ENCODE results near the gene ENPP7. TPM values are rescaled to one million over a fixed set of nuclear protein-coding genes. Genes with fewer than 3 reads are reported as not detected.

The ENPP7 gene
- total RNA-seq, 4 donors from 2014 or later = not detected

DNA sequence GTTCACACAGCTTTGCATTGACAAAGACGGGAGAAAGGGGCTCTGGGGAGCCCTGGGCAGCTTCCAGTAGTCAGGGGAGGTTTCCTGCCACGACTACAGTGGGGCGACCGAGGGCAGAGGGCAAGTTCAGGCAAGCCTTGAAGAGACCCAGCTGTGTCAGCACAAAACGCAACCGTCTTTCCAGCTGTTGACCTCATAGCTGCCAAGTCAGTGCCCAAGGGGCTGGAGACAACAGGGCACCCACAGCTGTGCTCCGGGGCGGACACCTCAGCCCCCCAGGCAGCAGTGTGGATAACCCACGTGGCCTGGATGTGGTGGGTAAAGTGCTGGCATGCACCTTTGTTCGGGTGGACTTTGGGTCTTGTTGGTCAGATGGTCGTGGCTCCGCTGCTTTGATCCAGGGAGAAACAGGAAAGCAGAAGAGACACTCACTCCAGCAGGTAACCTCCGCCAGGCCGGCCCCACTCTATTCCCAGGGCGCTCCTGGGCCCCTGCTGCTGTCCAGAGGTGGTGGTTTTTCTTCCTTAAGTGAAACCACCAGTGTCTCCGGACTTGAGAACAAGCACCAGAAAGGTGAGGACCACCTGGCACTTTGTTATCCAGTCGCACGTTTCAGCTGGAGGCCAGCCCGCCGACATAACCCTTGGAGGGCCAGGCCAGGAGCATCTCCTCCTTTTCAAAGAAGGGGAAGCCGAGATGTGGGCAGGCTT, 29.6 kb downstream of the ENPP7 start:
- no peaks in the 10 kb centered on the region for H3K4me1 ChIP-seq
- no peaks in the 10 kb centered on the region for H3K9me3 ChIP-seq
- 86% methylated on average over 15 of the region's 21 CpGs for WGBS
- no peaks in the 10 kb centered on the region for H3K36me3 ChIP-seq
- intact Hi-C loops (cut with DNase I) = no loop called here
- no peak overlapping the region for H3K4me3 ChIP-seq
- no peak overlapping the region for H3K27ac ChIP-seq (replicated peaks in 1 of 4)
- peaks cover 0 to 42% (median 0%) of the 10 kb centered on the region in 4 donors for H3K27me3 ChIP-seq
- no peak for DNase-seq (ENCODE audit: extremely low spot score)
- no peak for TF ChIP-seq EP300 (IDR thresholded peaks at IDR 0.05)
- no peak for TF ChIP-seq POLR2AphosphoS5 (IDR thresholded peaks at IDR 0.05)
- TF ChIP-seq, protein P1, sequence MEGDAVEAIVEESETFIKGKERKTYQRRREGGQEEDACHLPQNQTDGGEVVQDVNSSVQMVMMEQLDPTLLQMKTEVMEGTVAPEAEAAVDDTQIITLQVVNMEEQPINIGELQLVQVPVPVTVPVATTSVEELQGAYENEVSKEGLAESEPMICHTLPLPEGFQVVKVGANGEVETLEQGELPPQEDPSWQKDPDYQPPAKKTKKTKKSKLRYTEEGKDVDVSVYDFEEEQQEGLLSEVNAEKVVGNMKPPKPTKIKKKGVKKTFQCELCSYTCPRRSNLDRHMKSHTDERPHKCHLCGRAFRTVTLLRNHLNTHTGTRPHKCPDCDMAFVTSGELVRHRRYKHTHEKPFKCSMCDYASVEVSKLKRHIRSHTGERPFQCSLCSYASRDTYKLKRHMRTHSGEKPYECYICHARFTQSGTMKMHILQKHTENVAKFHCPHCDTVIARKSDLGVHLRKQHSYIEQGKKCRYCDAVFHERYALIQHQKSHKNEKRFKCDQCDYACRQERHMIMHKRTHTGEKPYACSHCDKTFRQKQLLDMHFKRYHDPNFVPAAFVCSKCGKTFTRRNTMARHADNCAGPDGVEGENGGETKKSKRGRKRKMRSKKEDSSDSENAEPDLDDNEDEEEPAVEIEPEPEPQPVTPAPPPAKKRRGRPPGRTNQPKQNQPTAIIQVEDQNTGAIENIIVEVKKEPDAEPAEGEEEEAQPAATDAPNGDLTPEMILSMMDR (IDR thresholded peaks at IDR 0.05) = no peak
- TF ChIP-seq POLR2A (IDR thresholded peaks at IDR 0.05; ENCODE audit: low read depth) = no peak

DNA sequence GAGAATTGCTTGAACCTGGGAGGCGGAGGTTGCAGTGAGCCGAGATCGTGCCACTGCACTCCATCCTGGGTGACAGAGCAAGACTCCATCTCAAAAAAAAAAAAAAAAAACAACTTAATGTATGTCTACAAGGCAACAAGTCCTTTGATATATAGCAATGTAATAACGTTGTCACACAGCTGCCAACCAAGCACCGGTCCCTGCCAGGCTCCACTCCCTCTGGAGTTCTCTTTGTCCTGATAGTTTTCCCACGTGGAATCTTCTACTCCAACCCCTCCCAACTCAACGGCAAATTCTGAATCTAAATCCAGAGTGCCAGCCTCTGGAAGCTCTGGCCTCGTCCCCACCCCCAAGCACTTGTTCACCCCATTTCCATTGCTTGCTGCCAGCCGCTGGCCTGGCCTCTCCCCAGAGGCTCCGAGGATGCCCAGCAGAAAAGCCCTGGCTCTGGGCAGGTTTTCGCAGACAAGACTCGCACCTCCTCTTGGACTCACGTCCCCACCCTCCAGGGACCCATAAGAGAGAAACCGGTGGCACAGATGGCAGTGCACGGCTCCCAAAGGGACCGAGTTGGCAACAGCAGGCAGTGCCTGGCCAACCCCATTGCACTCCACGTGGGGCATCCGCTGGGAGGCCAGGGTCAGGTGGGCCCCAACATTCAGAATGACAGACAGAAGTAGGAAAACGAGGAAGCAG, 31.3 kb downstream of the ENPP7 start:
- Histone ChIP-seq H3K27me3 (peaks cover 0 to 38% (median 0%) of the 10 kb centered on the region in 4 donors), H3K27ac (replicated peaks in 1 of 4) (no peak overlapping the region), H3K9me3 (no peaks in the 10 kb centered on the region), H3K36me3 (no peaks in the 10 kb centered on the region), H3K4me3 (no peak overlapping the region), H3K4me1 (no peaks in the 10 kb centered on the region)
- DNase-seq (ENCODE audit: extremely low spot score) = no peak
- intact Hi-C loops (cut with DNase I) = no loop called here
- TF ChIP-seq EP300 (IDR thresholded peaks at IDR 0.05) = no peak
- TF ChIP-seq POLR2AphosphoS5 (IDR thresholded peaks at IDR 0.05) = no peak
- TF ChIP-seq POLR2A (IDR thresholded peaks at IDR 0.05; ENCODE audit: low read depth) = no peak
- TF ChIP-seq, protein P1 (IDR thresholded peaks at IDR 0.05) = no peak
- WGBS = 84% methylated on average over 19 of the region's 19 CpGs

DNA sequence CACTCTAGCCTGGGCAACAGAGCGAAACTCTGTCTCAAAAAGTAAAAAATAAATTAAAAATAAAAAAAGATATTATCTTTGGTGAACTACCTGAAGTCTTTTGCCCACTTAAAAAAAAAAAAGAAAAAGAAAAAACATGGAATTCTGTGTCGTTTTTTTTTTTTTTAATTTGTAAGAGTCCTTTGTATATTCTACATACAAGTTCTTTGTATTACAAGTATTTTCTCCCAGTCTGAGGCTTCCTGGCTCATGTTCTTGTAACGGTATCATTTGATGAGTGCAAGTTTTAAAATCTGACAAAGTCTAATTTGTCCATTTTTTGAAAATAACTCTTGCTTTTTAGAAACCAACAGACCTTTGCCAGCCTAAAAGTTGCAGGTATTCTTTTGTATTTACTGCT, 35.0 kb downstream of the ENPP7 start:
- H3K36me3 ChIP-seq = no peaks in the 10 kb centered on the region
- H3K4me1 ChIP-seq = no peaks in the 10 kb centered on the region
- intact Hi-C loops (cut with DNase I) = no loop called here
- 87% methylated on average over 3 of the region's 3 CpGs for WGBS
- H3K27ac ChIP-seq (replicated peaks in 1 of 4) = no peak overlapping the region
- H3K4me3 ChIP-seq = no peak overlapping the region
- DNase-seq (ENCODE audit: extremely low spot score) = no peak
- H3K9me3 ChIP-seq = no peaks in the 10 kb centered on the region
- peaks cover 0 to 49% (median 0%) of the 10 kb centered on the region in 4 donors for H3K27me3 ChIP-seq
- TF ChIP-seq, protein P1 (IDR thresholded peaks at IDR 0.05) = no peak

DNA sequence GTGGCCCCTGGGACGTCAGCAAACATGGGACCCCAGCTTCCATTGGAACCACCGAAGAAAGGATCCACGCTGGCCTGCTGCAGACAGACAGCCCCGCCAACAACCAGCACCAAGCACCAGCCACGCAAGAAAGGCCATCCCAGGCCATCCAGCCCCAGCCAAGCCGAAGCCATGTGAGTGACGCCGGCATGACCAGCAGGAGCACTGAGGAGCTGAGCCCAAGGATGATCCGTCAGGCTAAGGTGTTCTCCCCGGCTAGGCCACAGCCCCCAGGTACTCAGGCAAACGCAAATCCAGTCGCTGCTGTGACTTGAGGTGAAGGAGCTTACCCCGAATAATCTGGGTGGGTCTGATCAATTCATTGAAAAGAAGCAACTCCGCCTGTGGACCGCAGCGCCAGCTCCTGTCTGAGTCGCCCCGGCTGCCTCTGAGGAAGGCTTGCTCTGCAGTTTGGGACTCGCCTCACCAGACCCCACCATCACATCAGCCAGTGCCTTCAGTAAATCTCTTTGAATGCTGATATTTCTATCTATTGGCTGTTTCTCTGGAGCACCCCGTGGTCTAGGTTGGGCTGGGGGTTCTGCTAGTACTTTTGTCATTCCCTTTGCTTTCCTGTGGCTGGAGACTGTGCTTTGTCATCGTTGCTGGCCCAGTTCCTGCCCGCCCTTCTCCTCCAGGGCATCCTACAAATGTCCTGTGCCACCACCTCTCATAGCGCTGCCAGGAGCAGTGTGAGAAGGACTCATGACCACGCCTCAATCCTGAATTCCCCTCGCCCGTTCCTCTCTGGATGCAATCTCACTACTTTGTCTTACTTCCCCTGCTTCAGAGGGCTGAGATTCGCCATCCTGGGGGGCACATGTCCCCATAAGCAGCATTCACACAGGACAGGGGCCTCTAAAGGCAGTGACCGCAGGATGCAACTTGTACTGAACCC, 39.1 kb downstream of the ENPP7 start:
- Histone ChIP-seq H3K27ac (replicated peaks in 1 of 4) (no peak overlapping the region), H3K4me3 (no peak overlapping the region), H3K27me3 (peaks cover 0 to 79% (median under 1%) of the 10 kb centered on the region in 4 donors), H3K36me3 (no peaks in the 10 kb centered on the region), H3K9me3 (no peaks in the 10 kb centered on the region), H3K4me1 (no peaks in the 10 kb centered on the region)
- 78% methylated on average over 15 of the region's 28 CpGs for WGBS
- no peak for DNase-seq (ENCODE audit: extremely low spot score)
- TF ChIP-seq POLR2A (IDR thresholded peaks at IDR 0.05; ENCODE audit: low read depth) = no peak
- no peak for TF ChIP-seq POLR2AphosphoS5 (IDR thresholded peaks at IDR 0.05)
- TF ChIP-seq, protein P1 (IDR thresholded peaks at IDR 0.05) = no peak
- TF ChIP-seq EP300 (IDR thresholded peaks at IDR 0.05) = no peak
- intact Hi-C loops (cut with DNase I) = no loop called here
